Mucosa of stomach (tissue), 1 donor: ENCODE data around the gene JAM3.
A peak's percentile ranks its signal among the peaks of the same experiment; 100 is the strongest.

Experiments used
- H3K27me3 ChIP-seq: one replicate; pipeline ENCODE4 v1.7.0; 2013; ENCODE audit warnings: mild to moderate bottlenecking, low read length; ENCODE audit not compliant: control insufficient read depth, insufficient read depth
- H3K36me3 ChIP-seq: one replicate; pipeline ENCODE4 v1.7.0; 2013; ENCODE audit warnings: low read length; ENCODE audit not compliant: control insufficient read depth, insufficient read depth
- H3K4me1 ChIP-seq: one replicate; pipeline ENCODE4 v1.7.0; 2013; ENCODE audit warnings: mild to moderate bottlenecking, low read length; ENCODE audit not compliant: control insufficient read depth, insufficient read depth
- H3K4me3 ChIP-seq: one replicate; pipeline ENCODE4 v1.7.0; 2013; ENCODE audit warnings: low read length
- H3K9ac ChIP-seq: one replicate; pipeline ENCODE4 v1.7.0; 2013; ENCODE audit warnings: mild to moderate bottlenecking, low read length, moderate library complexity
- H3K9me3 ChIP-seq: one replicate; pipeline ENCODE4 v1.7.0; 2013; ENCODE audit warnings: mild to moderate bottlenecking, low read length, moderate library complexity; ENCODE audit not compliant: control insufficient read depth
- donor health status: Pancreatic carcinoma.

Gene JAM3

DNA sequence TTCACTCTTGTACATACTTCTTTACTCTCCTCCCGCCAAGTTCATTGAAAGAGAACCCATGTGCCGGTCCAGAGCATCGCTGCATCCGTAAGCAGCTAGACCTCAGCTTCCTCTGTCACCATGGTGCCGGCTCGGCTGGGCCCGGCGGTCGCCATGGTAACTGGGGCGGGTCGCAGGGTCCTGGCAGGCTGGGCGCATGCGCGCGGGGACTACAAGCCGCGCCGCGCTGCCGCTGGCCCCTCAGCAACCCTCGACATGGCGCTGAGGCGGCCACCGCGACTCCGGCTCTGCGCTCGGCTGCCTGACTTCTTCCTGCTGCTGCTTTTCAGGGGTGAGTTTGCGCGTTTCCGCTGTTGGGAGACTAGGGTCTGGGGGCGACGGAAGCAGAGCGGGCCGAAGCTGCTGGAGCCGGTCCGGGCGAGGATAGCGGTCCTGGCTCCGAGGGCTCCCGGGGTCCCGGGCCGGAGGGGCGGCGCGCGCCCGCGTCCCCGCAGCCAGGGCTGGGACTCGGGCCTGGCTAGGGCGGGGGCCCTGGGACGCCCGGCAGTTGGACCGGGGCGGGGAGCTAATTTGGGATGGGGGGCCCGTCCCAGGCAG is at the start of gene JAM3:
Gene JAM3 (plus strand): TSS at position 244 of the 597 bp plus-strand sequence. CDS start 12 bp downstream, at position 256.
- no peaks in the 10 kb centered on the region for H3K9me3 ChIP-seq
- H3K4me3 ChIP-seq, result no peak within 1 kb of the TSS
- no peaks in the 10 kb centered on the region for H3K36me3 ChIP-seq
- H3K4me1 ChIP-seq, result peaks cover 11% of the 10 kb centered on the region
- peak within 1 kb of the TSS; percentile 58 for H3K9ac ChIP-seq
- H3K27me3 ChIP-seq, result no peaks in the 10 kb centered on the region

GRCh38 chr11:134019500-134019899 is 49.4 kb upstream of the JAM3 start:
- Histone ChIP-seq H3K4me1 (no peaks in the 10 kb centered on the region), H3K27me3 (peaks cover 9% of the 10 kb centered on the region), H3K9ac (no peak overlapping the region), H3K4me3 (no peak overlapping the region), H3K9me3 (no peaks in the 10 kb centered on the region), H3K36me3 (no peaks in the 10 kb centered on the region)

DNA sequence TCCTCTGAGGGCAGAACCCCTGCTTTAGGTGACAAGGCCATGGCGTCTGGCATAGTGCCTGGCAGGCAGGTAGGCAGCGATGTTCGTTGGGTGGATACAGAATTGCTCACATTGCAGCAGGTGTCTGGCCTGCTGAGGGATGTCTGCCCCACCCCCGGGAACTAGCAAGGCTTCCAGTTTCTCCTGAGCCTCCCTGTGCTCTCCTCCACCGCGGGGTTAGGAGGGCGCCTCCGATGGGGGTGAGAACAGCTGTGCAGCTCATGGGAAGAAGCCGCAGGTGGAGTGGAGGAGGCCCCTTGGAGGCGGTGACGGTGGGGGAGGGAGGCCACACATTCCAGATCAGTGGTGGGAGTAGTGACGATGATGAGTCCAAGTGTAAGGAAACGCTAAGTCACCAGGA is 48.3 kb upstream of the JAM3 start:
- Histone ChIP-seq H3K4me3 (no peak overlapping the region), H3K27me3 (peaks cover 9% of the 10 kb centered on the region), H3K9me3 (no peaks in the 10 kb centered on the region), H3K9ac (no peak overlapping the region), H3K4me1 (no peaks in the 10 kb centered on the region), H3K36me3 (no peaks in the 10 kb centered on the region)

DNA sequence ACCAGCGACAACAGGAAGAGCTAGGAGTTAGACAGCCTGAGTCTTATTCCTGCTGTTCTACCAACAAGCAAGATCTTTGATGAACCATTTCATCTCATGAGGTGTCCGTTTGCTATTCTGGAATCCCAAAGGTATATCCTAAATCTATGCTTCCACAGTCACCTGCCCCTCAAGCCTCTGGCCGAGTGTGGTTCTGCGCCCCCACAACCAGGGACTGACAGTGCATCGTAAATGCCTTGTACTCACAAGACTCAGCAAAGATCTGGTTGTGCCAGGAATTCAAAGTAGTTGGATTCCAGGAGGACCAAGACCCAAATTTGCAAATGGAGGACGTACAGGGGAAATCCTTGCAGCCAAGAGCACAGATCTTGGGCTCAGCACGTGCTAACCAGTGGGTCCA is 47.5 kb upstream of the JAM3 start:
- Histone ChIP-seq H3K9me3 (no peaks in the 10 kb centered on the region), H3K9ac (no peak overlapping the region), H3K4me1 (no peaks in the 10 kb centered on the region), H3K4me3 (no peak overlapping the region), H3K27me3 (peaks cover 9% of the 10 kb centered on the region), H3K36me3 (no peaks in the 10 kb centered on the region)

DNA sequence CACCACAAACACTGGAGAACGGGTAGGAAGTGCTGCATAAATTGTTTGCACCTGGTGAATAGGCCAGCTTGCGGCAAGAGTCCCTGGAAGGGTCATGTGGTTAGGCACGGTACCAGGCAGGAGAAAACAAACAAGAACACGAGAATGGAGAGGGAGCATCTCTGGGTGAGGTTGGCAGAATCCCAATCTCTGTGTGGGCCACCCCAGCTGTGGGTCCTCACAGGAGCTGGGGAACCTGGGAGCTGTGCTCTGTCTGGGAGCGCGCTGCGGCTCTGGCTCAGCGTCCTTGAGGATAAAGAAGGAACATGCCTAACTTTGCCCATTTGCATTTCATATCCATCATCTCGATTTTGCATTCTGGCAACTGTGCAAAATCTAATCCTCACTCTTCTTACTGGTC is 46.1 kb upstream of the JAM3 start:
- no peak overlapping the region for H3K4me3 ChIP-seq
- no peaks in the 10 kb centered on the region for H3K36me3 ChIP-seq
- H3K4me1 ChIP-seq, result no peaks in the 10 kb centered on the region
- no peaks in the 10 kb centered on the region for H3K9me3 ChIP-seq
- H3K27me3 ChIP-seq, result peaks cover 10% of the 10 kb centered on the region
- H3K9ac ChIP-seq, result no peak overlapping the region

DNA sequence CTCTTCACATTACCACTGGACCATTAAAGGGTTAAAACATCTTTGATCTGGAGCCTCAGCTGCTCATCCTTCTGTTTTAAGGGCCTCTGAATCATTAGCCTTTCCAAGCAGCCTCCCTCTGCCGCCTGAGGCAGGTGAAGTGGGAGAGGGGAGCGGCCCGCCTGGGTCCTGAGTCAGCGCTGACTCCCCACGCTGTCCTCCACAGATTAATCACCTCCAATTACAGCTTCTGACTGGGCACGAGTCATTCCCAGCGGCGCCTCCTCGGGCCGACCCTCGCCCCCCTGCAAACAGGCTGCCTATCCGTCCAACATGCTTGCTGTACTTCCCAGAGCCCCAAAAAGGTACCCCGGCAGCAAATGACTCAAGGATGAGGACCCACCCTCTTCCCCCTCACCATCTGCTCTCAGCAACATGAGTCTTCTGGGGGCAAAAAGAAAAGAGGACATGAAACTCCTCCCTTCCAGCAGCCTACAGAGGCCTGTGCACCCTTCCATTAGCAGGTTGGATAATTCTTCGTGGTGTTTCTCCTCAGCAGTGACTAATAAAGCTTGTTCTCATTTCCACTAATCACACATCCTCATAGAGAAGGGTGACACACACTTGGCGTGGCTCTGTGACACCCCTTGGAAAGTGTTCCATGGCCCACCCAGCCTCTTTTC is 44.3 kb upstream of the JAM3 start:
- H3K36me3 ChIP-seq, result no peaks in the 10 kb centered on the region
- H3K4me3 ChIP-seq, result no peak overlapping the region
- H3K9me3 ChIP-seq, result no peaks in the 10 kb centered on the region
- no peak overlapping the region for H3K9ac ChIP-seq
- H3K4me1 ChIP-seq, result no peaks in the 10 kb centered on the region
- peaks cover 19% of the 10 kb centered on the region for H3K27me3 ChIP-seq

DNA sequence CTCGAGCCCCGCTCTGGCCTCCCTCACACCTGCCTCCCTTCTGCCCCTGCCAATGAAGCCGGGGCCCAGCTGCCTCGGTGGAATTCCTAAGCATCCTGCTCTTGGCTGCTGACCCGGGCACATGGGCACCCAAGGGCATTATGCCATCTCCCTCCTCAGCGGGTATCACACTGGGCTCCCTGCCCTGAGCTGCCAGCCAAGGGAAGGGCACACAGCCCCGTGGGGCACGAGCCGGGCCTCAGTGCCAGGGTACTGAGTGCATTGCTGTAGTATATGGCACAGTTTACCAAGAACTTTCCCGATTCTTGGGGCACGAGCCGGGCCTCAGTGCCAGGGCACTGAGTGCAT is 43.8 kb upstream of the JAM3 start:
- Histone ChIP-seq H3K4me1 (no peaks in the 10 kb centered on the region), H3K9ac (no peak overlapping the region), H3K9me3 (no peaks in the 10 kb centered on the region), H3K36me3 (no peaks in the 10 kb centered on the region), H3K27me3 (peaks cover 19% of the 10 kb centered on the region), H3K4me3 (no peak overlapping the region)

GRCh38 chr11:134026655-134027343 is 42.1 kb upstream of the JAM3 start:
- Histone ChIP-seq H3K36me3 (no peaks in the 10 kb centered on the region), H3K27me3 (peaks cover 14% of the 10 kb centered on the region)

GRCh38 chr11:134027671-134028070 is 41.2 kb upstream of the JAM3 start:
- Histone ChIP-seq H3K27me3 (peaks cover 23% of the 10 kb centered on the region), H3K9me3 (no peaks in the 10 kb centered on the region), H3K36me3 (no peaks in the 10 kb centered on the region), H3K4me1 (no peaks in the 10 kb centered on the region), H3K4me3 (no peak overlapping the region), H3K9ac (no peak overlapping the region)

More at GRCh38 chr11:134026655-134027343, 42.1 kb upstream of the JAM3 start:
- H3K4me1 ChIP-seq, result no peaks in the 10 kb centered on the region
- H3K9ac ChIP-seq, result no peak overlapping the region
- no peak overlapping the region for H3K4me3 ChIP-seq
- H3K9me3 ChIP-seq, result no peaks in the 10 kb centered on the region

GRCh38 chr11:134028368-134028920 is 40.4 kb upstream of the JAM3 start:
- H3K4me3 ChIP-seq, result no peak overlapping the region
- peaks cover 30% of the 10 kb centered on the region for H3K27me3 ChIP-seq
- no peak overlapping the region for H3K9ac ChIP-seq
- H3K4me1 ChIP-seq, result peaks cover 5% of the 10 kb centered on the region
- no peaks in the 10 kb centered on the region for H3K9me3 ChIP-seq
- H3K36me3 ChIP-seq, result no peaks in the 10 kb centered on the region

DNA sequence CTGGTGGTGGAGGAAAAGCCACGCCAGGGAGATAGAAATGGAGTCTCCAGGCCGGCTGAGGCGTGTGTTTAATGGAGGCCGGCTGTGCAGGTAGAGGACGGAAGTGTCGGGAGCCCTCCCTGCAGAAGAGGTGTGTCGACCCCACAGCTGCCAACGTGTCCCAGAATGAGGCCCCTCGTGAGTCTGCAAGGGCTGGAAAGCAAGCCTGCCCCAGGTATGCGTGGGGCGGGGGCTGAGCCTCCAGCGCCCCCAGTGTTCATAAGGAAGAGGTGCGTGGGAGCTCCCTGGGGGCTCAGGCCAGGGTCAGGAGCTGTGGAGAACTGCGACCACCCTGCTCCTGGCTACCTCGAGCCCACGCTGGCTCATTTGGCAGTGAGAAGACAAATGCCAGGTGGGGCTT is 38.0 kb upstream of the JAM3 start:
- no peak overlapping the region for H3K9ac ChIP-seq
- peaks cover 28% of the 10 kb centered on the region for H3K4me1 ChIP-seq
- H3K4me3 ChIP-seq, result no peak overlapping the region
- H3K9me3 ChIP-seq, result no peaks in the 10 kb centered on the region
- H3K36me3 ChIP-seq, result no peaks in the 10 kb centered on the region
- peaks cover 31% of the 10 kb centered on the region for H3K27me3 ChIP-seq

DNA sequence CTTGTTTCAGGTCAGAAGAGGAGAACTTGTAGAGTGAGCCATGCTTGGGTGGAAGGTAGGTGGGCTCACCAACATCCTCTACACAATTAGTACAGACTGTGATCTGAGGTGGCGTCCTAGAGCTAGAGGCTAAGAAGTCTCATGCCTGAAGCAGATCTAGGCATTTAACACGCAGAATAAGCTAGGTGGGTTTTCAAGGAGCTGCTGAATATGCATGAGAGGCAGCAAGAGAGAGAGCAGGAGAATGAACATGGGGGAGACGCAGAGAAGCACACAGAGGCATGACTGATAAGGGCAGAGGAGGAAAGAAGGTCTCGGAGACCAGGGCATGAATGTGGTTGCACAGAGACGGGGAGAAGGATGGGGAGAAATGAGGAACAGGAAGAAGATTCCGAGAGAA is 36.8 kb upstream of the JAM3 start:
- Histone ChIP-seq H3K4me3 (no peak overlapping the region), H3K27me3 (peaks cover 31% of the 10 kb centered on the region), H3K4me1 (peaks cover 28% of the 10 kb centered on the region), H3K9ac (no peak overlapping the region), H3K36me3 (no peaks in the 10 kb centered on the region), H3K9me3 (no peaks in the 10 kb centered on the region)
